Measurements from ENCODE around the gene LILRB5. TPM values are rescaled to one million over a fixed set of nuclear protein-coding genes. Genes with fewer than 3 reads are reported as not detected.
"Not testable (repeated sequence)": the region's sequence is repeated elsewhere in the genome, so short reads cannot be mapped to it uniquely, and the experiment has no call there.

LILRB5 gene
- total and polyA plus RNA-seq, 10 donors, result 3.8 to 112 (median 63.7) TPM

GRCh38 chr19:54229146-54229545, 27.9 kb downstream of the LILRB5 start:
- H3K4me3 ChIP-seq, result no peak overlapping the region
- H3K27ac ChIP-seq, result no peak overlapping the region
- TF ChIP-seq CTCF (IDR thresholded peaks at IDR 0.05 in 8 of 11, conservative IDR thresholded peaks at IDR 0.05 in 3 of 11) (no peak), POLR2A (IDR thresholded peaks at IDR 0.05) (no peak), POLR2AphosphoS5 (IDR thresholded peaks at IDR 0.05) (no peak)
- intact Hi-C loops (cut with DNase I; ENCODE audit: low total_unique reads), result no loop called here
- no peaks in the 10 kb centered on the region for H3K36me3 ChIP-seq
- peaks cover 0 to 20% (median 0%) of the 10 kb centered on the region in 7 donors for H3K27me3 ChIP-seq (replicated peaks in 1 of 7)
- H3K9me3 ChIP-seq, result no peaks in the 10 kb centered on the region
- DNase-seq, result no peak
- 85 to 90% (median 88%) methylated on average over 8 of the region's 8 CpGs for WGBS, 5 donors
- H3K4me1 ChIP-seq, result peaks cover 0 to 14% (median 7%) of the 10 kb centered on the region in 6 donors

GRCh38 chr19:54224619-54225018, 32.5 kb downstream of the LILRB5 start:
- H3K9me3 ChIP-seq; DNase-seq; intact Hi-C loops (cut with DNase I; ENCODE audit: low total_unique reads); H3K36me3 ChIP-seq; H3K27ac ChIP-seq; H3K4me3 ChIP-seq: not testable (repeated sequence)
- WGBS, 5 donors, result 81 to 88% (median 84%) methylated on average over 9 to 10 of the region's 10 CpGs
- Histone ChIP-seq H3K27me3 (replicated peaks in 1 of 7) (peaks cover 0 to 23% (median 0%) of the 10 kb centered on the region in 7 donors), H3K4me1 (peaks cover 0 to 20% (median 0%) of the 10 kb centered on the region in 6 donors)

- peak overlapping the region in 5 of 8 donors; percentile 43 to 94 (median 88) for H3K27ac ChIP-seq
- H3K4me3 ChIP-seq; DNase-seq; intact Hi-C loops (cut with DNase I; ENCODE audit: low total_unique reads); H3K9me3 ChIP-seq; H3K36me3 ChIP-seq: not testable (repeated sequence)
- H3K4me1 ChIP-seq, result peaks cover 0 to 27% (median 0%) of the 10 kb centered on the region in 6 donors
- H3K27me3 ChIP-seq (replicated peaks in 1 of 7), result peaks cover 0 to 23% (median 0%) of the 10 kb centered on the region in 7 donors
- WGBS, 5 donors, result 45 to 64% (median 63%) methylated on average over 4 to 5 of the region's 5 CpGs
Observed at GRCh38 chr19:54223937-54224281, 33.2 kb downstream of the LILRB5 start.

GRCh38 chr19:54223277-54223936, 33.7 kb downstream of the LILRB5 start:
- WGBS, 5 donors, result 62 to 70% (median 64%) methylated on average over 13 to 14 of the region's 14 CpGs
- H3K27ac ChIP-seq, result peak overlapping the region in 5 of 8 donors; percentile 43 to 94 (median 88)

GRCh38 chr19:54222474-54223276, 34.4 kb downstream of the LILRB5 start, which contains the start of gene LILRB3:
TSS of gene LILRB3 (minus strand) at chr19:54223007. CDS start at chr19:54222976, 31 bp downstream.
- peak within 1 kb of the TSS in 6 of 8 donors; percentile 63 to 94 (median 81) for H3K27ac ChIP-seq
- peaks cover 0 to 23% (median 0%) of the 10 kb centered on the region in 7 donors for H3K27me3 ChIP-seq (replicated peaks in 1 of 7)
- intact Hi-C loops (cut with DNase I; ENCODE audit: low total_unique reads); H3K9me3 ChIP-seq: not testable (repeated sequence)
- peaks cover 0 to 22% (median 2%) of the 10 kb centered on the region in 6 donors for H3K36me3 ChIP-seq
- WGBS, 5 donors, result 61 to 67% (median 66%) methylated on average over 5 to 16 of the region's 16 CpGs
- H3K4me1 ChIP-seq, result peaks cover 0 to 40% (median 8%) of the 10 kb centered on the region in 6 donors
- TF ChIP-seq POLR2AphosphoS5 (IDR thresholded peaks at IDR 0.05), result peak; percentile 57 to 83 (median 68)
- H3K4me3 ChIP-seq, result peak within 1 kb of the TSS in 5 of 8 donors; percentile 6 to 68 (median 34)
- peak; percentile 88 for DNase-seq

More at GRCh38 chr19:54223277-54223936, 33.7 kb downstream of the LILRB5 start:
- Histone ChIP-seq H3K36me3 (peaks cover 0 to 14% (median 2%) of the 10 kb centered on the region in 6 donors), H3K27me3 (replicated peaks in 1 of 7) (peaks cover 0 to 23% (median 0%) of the 10 kb centered on the region in 7 donors), H3K4me3 (peak overlapping the region in 3 of 8 donors; percentile 34 to 68 (median 41)), H3K4me1 (peaks cover 0 to 32% (median 2%) of the 10 kb centered on the region in 6 donors)
- intact Hi-C loops (cut with DNase I; ENCODE audit: low total_unique reads); DNase-seq; H3K9me3 ChIP-seq: not testable (repeated sequence)

GRCh38 chr19:54221947-54222346, 35.1 kb downstream of the LILRB5 start:
- 75 to 93% (median 86%) methylated on average over 5 to 7 of the region's 7 CpGs for WGBS, 5 donors
- Histone ChIP-seq H3K36me3 (peaks cover 0 to 28% (median 2%) of the 10 kb centered on the region in 6 donors), H3K27ac (peak overlapping the region in 4 of 8 donors; percentile 72 to 94 (median 88)), H3K27me3 (replicated peaks in 1 of 7) (peaks cover 0 to 23% (median 0%) of the 10 kb centered on the region in 7 donors), H3K4me1 (peaks cover 0 to 45% (median 9%) of the 10 kb centered on the region in 6 donors), H3K4me3 (peak overlapping the region in 3 of 8 donors; percentile 34 to 68 (median 41))
- H3K9me3 ChIP-seq; DNase-seq; intact Hi-C loops (cut with DNase I; ENCODE audit: low total_unique reads): not testable (repeated sequence)

GRCh38 chr19:54219702-54220101, 37.4 kb downstream of the LILRB5 start:
- Histone ChIP-seq H3K27me3 (replicated peaks in 1 of 7) (peaks cover 0 to 23% (median 0%) of the 10 kb centered on the region in 7 donors), H3K4me3 (peak overlapping the region in 1 of 8 donors; percentile 15), H3K27ac (peak overlapping the region in 4 of 8 donors; percentile 11 to 18 (median 12)), H3K36me3 (peaks cover 0 to 47% (median 2%) of the 10 kb centered on the region in 6 donors), H3K4me1 (peaks cover 0 to 49% (median 11%) of the 10 kb centered on the region in 6 donors)
- intact Hi-C loops (cut with DNase I; ENCODE audit: low total_unique reads); H3K9me3 ChIP-seq; DNase-seq: not testable (repeated sequence)
- WGBS, 5 donors, result 71 to 89% (median 87%) methylated on average over 5 of the region's 5 CpGs; no CpG with 5 or more reads in 2 of the 5 donors

Data from spleen (tissue), 11 donors.